HG03060 (cell line): ENCODE measurements around the gene FMO5.
"Not testable (repeated sequence)": the region's sequence is repeated elsewhere in the genome, so short reads cannot be mapped to it uniquely, and the experiment has no call there.

Source experiments
- ATAC-seq: cut with Tn5 transposase; IDR thresholded peaks from one replicate; pipeline ENCODE4 v1.9.1; 2021; ENCODE audit warnings: low read depth, moderate number of reproducible peaks; ENCODE audit not compliant: unreplicated experiment

The FMO5 gene

GRCh38 chr1:147240131-147240721, 15.1 kb upstream of the FMO5 start:
- not testable (repeated sequence) for ATAC-seq

GRCh38 chr1:147238925-147239820, 14.0 kb upstream of the FMO5 start:
- no peak for ATAC-seq

GRCh38 chr1:147238053-147238902, 13.1 kb upstream of the FMO5 start:
- no peak for ATAC-seq

- no peak for ATAC-seq
Observed at GRCh38 chr1:147236959-147237791, 12.0 kb upstream of the FMO5 start.

DNA sequence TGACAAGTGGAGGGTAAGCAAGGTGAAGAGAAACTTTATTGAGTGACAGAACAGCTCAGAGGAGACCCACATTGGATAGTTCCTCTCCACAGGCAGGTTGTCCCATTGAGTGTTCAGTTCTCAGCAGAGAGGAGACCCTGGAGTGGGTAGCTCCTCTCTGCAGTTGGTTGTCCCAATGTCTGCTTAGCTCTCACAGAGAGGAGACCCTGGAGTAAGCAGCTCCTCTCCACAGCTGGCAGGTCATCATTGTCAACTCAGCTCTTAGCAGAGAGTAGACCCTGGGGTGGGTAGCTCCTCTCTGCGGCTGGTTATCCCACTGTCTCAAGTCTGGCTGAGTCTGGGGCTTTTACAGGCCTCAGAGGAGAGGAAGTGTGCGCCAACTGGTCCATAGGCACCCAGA, 11.3 kb upstream of the FMO5 start:
- no peak for ATAC-seq

GRCh38 chr1:147235822-147236221, 10.7 kb upstream of the FMO5 start:
- no peak for ATAC-seq

DNA sequence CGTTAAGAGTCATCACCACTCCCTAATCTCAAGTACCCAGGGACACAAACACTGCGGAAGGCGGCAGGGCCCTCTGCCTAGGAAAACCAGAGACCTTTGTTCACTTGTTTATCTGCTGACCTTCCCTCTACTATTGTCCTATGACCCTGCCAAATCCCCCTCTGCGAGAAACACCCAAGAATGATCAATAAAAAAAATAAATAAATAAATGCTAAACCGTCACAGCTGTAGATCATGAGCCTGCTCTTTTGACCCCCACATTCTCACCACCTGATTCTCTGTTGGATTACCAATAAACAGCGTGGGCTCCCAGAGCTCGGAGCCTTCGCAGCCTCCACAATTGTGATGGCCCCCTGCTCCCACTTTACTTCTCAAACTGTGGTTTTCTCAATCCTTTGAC, 8.8 kb upstream of the FMO5 start:
- ATAC-seq = not testable (repeated sequence)

GRCh38 chr1:147231032-147231431, 5.9 kb upstream of the FMO5 start:
- ATAC-seq = not testable (repeated sequence)

DNA sequence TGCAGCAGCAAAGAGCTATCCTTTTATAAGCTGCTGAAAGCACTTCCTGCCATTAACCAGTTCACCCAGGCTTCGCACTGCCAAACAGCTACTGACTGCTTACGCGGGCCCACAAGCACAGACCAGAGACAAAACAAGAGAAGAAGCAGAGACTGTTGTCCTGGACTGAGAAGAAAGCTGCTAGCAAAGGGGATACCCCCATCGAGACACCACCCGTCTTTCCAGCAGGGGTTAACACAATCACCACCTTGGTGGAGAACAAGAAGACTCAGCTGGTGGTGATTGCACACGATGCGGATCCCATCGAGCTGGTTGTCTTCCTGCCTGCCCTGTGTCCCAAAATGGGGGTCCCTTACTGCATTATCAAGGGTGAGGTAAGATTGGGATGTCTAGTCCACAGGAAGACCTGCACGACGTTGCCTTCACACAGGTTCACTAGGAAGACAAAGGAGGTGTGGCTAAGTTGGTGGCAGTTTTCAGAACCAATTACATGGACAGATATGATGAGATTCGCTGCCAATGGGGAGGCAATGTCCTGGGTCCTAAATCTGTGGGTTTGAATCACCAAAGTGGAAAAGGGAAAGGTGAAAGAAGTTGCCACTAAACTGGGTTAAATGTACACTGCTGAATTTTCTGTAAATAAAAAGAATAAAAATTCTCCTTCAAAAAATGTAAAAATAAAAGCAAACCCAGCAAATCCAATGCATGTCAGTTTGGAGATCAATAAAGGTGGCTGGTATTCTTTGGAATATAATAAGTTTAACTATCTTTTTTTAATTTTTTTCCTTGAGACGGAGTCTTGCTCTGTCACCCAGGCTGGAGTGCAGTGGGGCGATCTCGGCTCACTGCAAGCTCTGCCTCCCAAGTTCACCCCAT, 1.2 kb downstream of the FMO5 start:
- ATAC-seq = no peak

- no peak for ATAC-seq
Observed at GRCh38 chr1:147218606-147219005, 6.5 kb downstream of the FMO5 start.

DNA sequence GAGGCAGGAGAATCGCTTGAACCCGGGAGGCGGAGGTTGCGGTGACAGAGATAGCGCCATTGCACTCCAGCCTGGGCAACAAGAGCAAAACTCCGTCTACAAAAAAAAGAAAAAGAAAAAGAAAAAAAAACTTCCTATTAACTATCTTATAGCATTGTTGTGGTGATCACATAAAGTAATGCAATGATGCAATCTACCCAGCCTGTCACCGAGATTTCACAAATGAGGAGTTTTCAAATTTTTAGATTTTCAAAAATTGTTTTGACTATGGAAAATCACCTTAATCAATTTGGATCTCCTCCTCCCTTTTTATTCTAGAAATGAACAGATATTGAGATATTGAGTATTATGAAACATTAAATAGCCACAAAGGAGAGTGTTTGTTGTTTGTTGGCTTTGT, 8.0 kb downstream of the FMO5 start:
- no peak for ATAC-seq

DNA sequence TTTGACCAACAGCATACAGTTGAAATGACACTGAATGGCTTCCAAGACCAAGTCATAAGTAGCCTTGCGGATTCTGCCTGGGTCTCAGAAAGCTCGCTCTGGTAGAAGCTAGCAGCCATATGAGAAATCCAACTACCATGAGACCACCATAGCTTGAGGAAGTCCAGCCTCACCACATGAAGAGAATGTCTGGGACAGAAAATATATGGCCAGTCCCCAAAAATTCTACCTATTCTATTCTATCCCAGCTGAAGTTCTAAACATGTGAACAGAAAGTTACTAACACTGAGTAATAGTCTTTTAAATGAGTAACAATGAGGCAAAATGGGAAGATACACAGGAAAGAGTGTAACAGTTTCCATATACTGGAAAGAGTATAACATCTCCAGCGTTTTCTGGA, 9.0 kb downstream of the FMO5 start:
- no peak for ATAC-seq

GRCh38 chr1:147215540-147215916, 9.6 kb downstream of the FMO5 start:
- no peak for ATAC-seq

DNA sequence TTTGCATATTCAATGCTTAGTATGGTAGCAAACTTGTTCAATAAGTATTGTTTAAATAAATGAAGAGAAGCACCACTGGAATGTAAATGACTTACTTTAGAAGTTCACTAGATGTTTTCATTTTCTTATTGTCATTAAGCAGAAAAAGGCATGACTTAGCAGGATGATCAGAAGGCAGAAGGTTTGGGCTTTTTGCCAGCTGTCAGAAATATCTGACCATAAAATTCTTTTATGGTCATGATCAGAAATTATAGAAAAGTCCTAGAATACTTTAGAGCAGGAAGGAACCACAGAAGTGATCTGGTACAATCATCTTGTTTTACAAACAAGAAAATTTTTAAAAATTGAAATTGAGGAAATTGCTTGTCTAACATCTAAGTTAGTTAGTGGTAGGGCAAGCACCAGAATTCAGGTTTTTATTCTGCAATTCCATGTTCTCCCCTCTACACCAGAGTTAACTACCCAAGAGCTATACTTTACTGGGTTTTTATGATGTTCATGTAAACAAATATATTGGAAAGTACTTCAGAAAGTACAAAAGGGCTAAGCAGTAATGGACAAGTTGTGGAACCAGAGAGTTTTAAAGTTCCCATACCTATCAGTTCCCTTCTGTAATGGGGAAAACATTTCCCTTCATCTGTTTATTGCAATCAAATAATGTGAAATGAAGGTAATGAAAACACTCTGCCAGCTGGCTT, 10.1 kb downstream of the FMO5 start:
- no peak for ATAC-seq

DNA sequence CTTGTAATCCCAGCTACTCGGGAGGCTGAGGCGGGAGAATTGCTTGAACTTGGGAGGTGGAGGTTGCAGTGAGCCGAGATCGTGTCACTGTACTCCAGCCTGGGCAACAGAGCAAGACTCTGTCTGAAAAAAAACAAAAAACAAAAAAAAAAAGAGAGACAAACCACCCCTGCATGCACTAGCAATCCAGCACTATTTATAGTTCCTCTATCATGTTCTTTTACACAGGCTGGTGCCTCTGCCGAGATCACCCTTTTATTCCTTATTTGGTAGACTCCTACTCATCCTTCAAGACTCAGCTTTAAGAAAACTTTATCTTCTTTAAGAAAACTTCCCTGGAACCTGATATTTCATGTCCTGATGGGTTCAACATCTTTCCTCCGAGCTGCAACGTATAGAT, 10.8 kb downstream of the FMO5 start:
- no peak for ATAC-seq

GRCh38 chr1:147213271-147213670, 11.9 kb downstream of the FMO5 start:
- ATAC-seq = no peak

DNA sequence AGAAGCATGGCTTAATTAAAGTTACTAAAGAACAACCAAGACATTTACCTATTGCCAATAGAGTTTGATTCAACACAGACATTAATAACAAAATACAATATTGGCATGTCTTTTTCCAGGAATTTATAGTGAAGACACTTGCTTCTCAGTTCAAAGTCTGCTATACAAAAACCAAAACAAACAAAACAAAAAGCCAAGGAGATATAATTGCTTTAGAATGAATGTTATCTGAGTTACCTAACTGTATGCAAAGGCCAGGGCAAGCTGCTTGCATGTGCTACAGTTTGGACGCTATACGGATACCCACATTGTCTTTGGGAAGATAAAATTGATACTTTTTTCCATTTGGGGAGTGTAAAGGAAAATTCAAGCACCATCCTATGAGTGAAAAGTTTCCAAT, 13.6 kb downstream of the FMO5 start:
- no peak for ATAC-seq

DNA sequence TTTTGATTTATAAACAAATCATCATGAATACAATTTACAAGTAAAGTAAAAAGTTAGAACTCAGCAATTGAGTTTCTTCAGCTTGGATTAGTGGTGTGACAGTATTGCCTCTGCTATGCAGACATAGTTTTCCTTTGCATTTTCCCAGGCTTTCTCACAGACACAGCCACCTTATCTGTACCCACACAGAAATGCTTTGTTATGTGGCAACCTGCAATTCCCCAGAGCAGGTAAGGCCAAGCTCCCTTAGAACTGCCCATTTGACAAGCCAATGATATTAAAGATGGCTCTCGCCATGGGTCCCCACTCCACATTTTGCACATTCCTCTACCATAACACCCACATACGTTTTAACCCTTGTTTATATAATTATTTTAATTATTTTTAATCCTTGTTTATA, 14.2 kb downstream of the FMO5 start:
- no peak for ATAC-seq
